ENCODE results near the gene WWC1. TPM values are rescaled to one million over a fixed set of nuclear protein-coding genes. Genes with fewer than 3 reads are reported as not detected.

The WWC1 gene
- total RNA-seq, 1 donor from 2014 or later, result 48.6 TPM

DNA sequence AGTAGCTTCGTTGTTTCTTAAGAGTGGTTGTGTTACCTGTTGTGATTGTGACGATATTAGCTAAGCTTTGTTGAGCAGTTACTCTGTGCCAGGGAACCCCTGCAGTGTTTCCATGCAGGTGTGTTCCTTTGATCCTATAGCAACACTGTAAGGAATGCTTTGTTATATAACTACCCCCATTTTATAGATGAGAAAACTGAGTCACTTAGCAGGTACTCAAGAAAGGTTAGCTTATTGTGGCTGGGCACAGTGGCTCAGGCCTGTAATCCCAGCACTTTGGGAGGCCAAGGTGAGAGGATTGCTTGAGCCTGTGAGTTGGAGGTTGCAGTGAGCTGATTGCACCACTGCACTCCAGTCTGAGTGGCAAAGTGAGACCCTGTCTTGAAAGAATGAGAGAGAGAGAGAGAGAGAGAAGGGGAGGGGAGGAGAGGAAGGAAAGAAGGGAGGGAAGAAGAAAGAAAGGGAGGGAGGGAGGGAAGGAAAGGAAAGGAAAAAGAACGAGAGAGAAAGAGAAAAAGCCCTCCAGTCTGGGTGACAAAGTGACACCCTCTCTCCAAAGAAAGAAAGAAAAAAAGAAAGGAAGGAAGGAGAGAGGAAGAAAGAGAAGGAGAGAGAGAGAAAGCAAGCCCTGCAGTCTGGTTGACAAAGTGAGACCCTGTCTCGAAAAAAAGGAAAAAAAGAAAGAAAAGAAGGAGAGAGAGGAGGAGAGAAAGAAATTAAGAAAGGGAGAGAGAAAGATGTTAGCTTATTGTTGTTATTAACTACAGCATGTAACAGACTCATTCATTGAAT, 109.2 kb downstream of the WWC1 start:
- no peak overlapping the region for H3K4me3 ChIP-seq (ENCODE audit: insufficient read depth, low read depth, low read length)
- H3K27me3 ChIP-seq (ENCODE audit: insufficient read depth, low read length), result no peaks in the 10 kb centered on the region
- no peak overlapping the region for H2AFZ ChIP-seq (ENCODE audit: low read depth, low read length)
- H3K9ac ChIP-seq (ENCODE audit: low read length), result no peak overlapping the region
- H3K9me3 ChIP-seq (ENCODE audit: insufficient read depth, low read depth, low read length), result no peaks in the 10 kb centered on the region
- Mint-ChIP-seq H3K9me3 (ENCODE audit: unreplicated experiment) (no peaks in the 10 kb centered on the region), H3K4me1 (ENCODE audit: low read depth, unreplicated experiment) (peaks cover 39% of the 10 kb centered on the region), H3K27me3 (ENCODE audit: low read depth, unreplicated experiment) (no peaks in the 10 kb centered on the region), H3K27ac (ENCODE audit: unreplicated experiment) (peak overlapping the region; percentile 80), H3K36me3 (ENCODE audit: low read depth, unreplicated experiment) (peaks cover 18% of the 10 kb centered on the region), H3K4me3 (ENCODE audit: unreplicated experiment) (no peak overlapping the region)
- no peak overlapping the region for H3K27ac ChIP-seq (ENCODE audit: low read depth, low read length)
- H3K4me1 ChIP-seq (ENCODE audit: insufficient read depth, low read length), result peaks cover 19% of the 10 kb centered on the region
- no peaks in the 10 kb centered on the region for H3K36me3 ChIP-seq (ENCODE audit: insufficient read depth, low read length)
- peaks cover 6% of the 10 kb centered on the region for H4K20me1 ChIP-seq (ENCODE audit: insufficient read depth, low read length)
- no peaks in the 10 kb centered on the region for H3K79me2 ChIP-seq (ENCODE audit: insufficient read depth, low read length)
- FAIRE-seq (no peak), DNase-seq (ENCODE audit: low read depth) (no peak)
- no peak overlapping the region for H3K4me2 ChIP-seq (ENCODE audit: low read length)
- no peak for TF ChIP-seq EZH2 (IDR thresholded peaks at IDR 0.05; ENCODE audit: insufficient read depth, low read length)
- TF ChIP-seq, protein P1, sequence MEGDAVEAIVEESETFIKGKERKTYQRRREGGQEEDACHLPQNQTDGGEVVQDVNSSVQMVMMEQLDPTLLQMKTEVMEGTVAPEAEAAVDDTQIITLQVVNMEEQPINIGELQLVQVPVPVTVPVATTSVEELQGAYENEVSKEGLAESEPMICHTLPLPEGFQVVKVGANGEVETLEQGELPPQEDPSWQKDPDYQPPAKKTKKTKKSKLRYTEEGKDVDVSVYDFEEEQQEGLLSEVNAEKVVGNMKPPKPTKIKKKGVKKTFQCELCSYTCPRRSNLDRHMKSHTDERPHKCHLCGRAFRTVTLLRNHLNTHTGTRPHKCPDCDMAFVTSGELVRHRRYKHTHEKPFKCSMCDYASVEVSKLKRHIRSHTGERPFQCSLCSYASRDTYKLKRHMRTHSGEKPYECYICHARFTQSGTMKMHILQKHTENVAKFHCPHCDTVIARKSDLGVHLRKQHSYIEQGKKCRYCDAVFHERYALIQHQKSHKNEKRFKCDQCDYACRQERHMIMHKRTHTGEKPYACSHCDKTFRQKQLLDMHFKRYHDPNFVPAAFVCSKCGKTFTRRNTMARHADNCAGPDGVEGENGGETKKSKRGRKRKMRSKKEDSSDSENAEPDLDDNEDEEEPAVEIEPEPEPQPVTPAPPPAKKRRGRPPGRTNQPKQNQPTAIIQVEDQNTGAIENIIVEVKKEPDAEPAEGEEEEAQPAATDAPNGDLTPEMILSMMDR (IDR thresholded peaks at IDR 0.05; ENCODE audit: insufficient read depth, low read depth, low read length), result no peak

DNA sequence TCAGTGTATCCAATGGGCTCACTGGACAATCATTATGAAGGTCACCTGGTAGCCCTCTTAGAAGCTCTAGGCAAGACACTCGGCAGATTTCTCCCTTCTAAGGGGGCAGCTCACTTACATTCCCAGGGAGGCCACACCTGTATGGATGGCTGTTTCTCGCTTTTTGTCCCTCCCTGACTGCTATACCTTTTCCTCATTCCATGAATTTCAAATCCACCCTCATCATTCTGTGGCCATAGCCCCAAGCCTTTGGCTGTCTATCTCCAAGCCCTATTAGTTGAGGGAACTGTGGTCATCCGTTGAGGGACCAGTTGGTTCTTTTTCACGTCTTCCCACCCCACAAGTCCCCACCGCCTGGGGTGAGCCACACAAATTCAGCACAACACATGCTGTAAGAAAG, 109.8 kb downstream of the WWC1 start:
- Histone ChIP-seq H3K9ac (ENCODE audit: low read length) (no peak overlapping the region), H2AFZ (ENCODE audit: low read depth, low read length) (no peak overlapping the region), H3K4me1 (ENCODE audit: insufficient read depth, low read length) (peaks cover 19% of the 10 kb centered on the region), H3K79me2 (ENCODE audit: insufficient read depth, low read length) (no peaks in the 10 kb centered on the region), H3K9me3 (ENCODE audit: insufficient read depth, low read depth, low read length) (no peaks in the 10 kb centered on the region), H4K20me1 (ENCODE audit: insufficient read depth, low read length) (peaks cover 6% of the 10 kb centered on the region), H3K4me2 (ENCODE audit: low read length) (no peak overlapping the region), H3K27ac (ENCODE audit: low read depth, low read length) (no peak overlapping the region), H3K4me3 (ENCODE audit: insufficient read depth, low read depth, low read length) (no peak overlapping the region), H3K36me3 (ENCODE audit: insufficient read depth, low read length) (no peaks in the 10 kb centered on the region), H3K27me3 (ENCODE audit: insufficient read depth, low read length) (no peaks in the 10 kb centered on the region)
- Mint-ChIP-seq H3K36me3 (ENCODE audit: low read depth, unreplicated experiment) (peaks cover 18% of the 10 kb centered on the region), H3K27me3 (ENCODE audit: low read depth, unreplicated experiment) (no peaks in the 10 kb centered on the region), H3K27ac (ENCODE audit: unreplicated experiment) (no peak overlapping the region), H3K4me3 (ENCODE audit: unreplicated experiment) (no peak overlapping the region), H3K4me1 (ENCODE audit: low read depth, unreplicated experiment) (peaks cover 41% of the 10 kb centered on the region), H3K9me3 (ENCODE audit: unreplicated experiment) (no peaks in the 10 kb centered on the region)
- DNase-seq (ENCODE audit: low read depth) (no peak), FAIRE-seq (no peak)
- no peak for TF ChIP-seq EZH2 (IDR thresholded peaks at IDR 0.05; ENCODE audit: insufficient read depth, low read length)
- TF ChIP-seq, protein P1 (IDR thresholded peaks at IDR 0.05; ENCODE audit: insufficient read depth, low read depth, low read length), result no peak

DNA sequence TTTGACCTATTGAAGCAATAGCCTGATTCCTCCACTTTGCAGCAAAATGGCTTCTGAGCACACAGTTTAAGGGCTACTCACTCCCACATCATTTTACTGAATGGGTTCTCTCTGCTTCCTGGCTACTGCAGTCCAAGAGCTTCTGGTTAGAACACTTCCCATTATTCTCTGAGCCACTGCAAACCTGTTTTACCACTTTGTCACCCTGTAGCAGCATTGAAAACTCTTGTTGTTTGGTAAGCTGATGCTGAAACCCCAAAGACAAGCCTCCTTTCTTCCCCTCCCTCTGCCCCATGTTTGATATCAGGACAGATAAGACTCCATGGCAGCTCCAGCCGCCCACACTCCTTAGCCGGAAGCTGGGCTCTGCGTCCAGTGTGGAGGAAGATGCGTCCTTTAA, 110.4 kb downstream of the WWC1 start:
- no peak overlapping the region for H3K4me3 ChIP-seq (ENCODE audit: insufficient read depth, low read depth, low read length)
- Mint-ChIP-seq H3K27me3 (ENCODE audit: low read depth, unreplicated experiment) (no peaks in the 10 kb centered on the region), H3K36me3 (ENCODE audit: low read depth, unreplicated experiment) (peaks cover 18% of the 10 kb centered on the region), H3K4me1 (ENCODE audit: low read depth, unreplicated experiment) (peaks cover 41% of the 10 kb centered on the region), H3K4me3 (ENCODE audit: unreplicated experiment) (no peak overlapping the region), H3K9me3 (ENCODE audit: unreplicated experiment) (no peaks in the 10 kb centered on the region), H3K27ac (ENCODE audit: unreplicated experiment) (no peak overlapping the region)
- H4K20me1 ChIP-seq (ENCODE audit: insufficient read depth, low read length), result peaks cover 6% of the 10 kb centered on the region
- no peaks in the 10 kb centered on the region for H3K9me3 ChIP-seq (ENCODE audit: insufficient read depth, low read depth, low read length)
- no peak overlapping the region for H3K9ac ChIP-seq (ENCODE audit: low read length)
- H3K27me3 ChIP-seq (ENCODE audit: insufficient read depth, low read length), result no peaks in the 10 kb centered on the region
- no peak overlapping the region for H3K4me2 ChIP-seq (ENCODE audit: low read length)
- no peak overlapping the region for H3K27ac ChIP-seq (ENCODE audit: low read depth, low read length)
- no peak for DNase-seq (ENCODE audit: low read depth)
- H3K79me2 ChIP-seq (ENCODE audit: insufficient read depth, low read length), result no peaks in the 10 kb centered on the region
- H2AFZ ChIP-seq (ENCODE audit: low read depth, low read length), result no peak overlapping the region
- H3K36me3 ChIP-seq (ENCODE audit: insufficient read depth, low read length), result no peaks in the 10 kb centered on the region
- H3K4me1 ChIP-seq (ENCODE audit: insufficient read depth, low read length), result peaks cover 19% of the 10 kb centered on the region
- no peak for FAIRE-seq
- TF ChIP-seq, protein P1 (IDR thresholded peaks at IDR 0.05; ENCODE audit: insufficient read depth, low read depth, low read length), result no peak
- no peak for TF ChIP-seq EZH2 (IDR thresholded peaks at IDR 0.05; ENCODE audit: insufficient read depth, low read length)
